ENCODE data around the gene UFD1.

UFD1 gene

GRCh38 chr22:19478901-19479354, at the start of gene UFD1:
TSS of gene UFD1 (minus strand) at chr22:19479193. CDS start at chr22:19479085, 108 bp downstream.
- peak; percentile 65 for DNase-seq

GRCh38 chr22:19527861-19528417, 48.9 kb upstream of the UFD1 start:
- no peak for DNase-seq

GRCh38 chr22:19527321-19527721, 48.3 kb upstream of the UFD1 start:
- DNase-seq = no peak

GRCh38 chr22:19526702-19527111, 47.7 kb upstream of the UFD1 start:
- DNase-seq = no peak

- DNase-seq = no peak
Measured at GRCh38 chr22:19526076-19526701, 47.2 kb upstream of the UFD1 start.

GRCh38 chr22:19525666-19526065, 46.7 kb upstream of the UFD1 start:
- DNase-seq = no peak

- no peak for DNase-seq
Measured at GRCh38 chr22:19525116-19525660, 46.2 kb upstream of the UFD1 start.

GRCh38 chr22:19524170-19525115, 45.5 kb upstream of the UFD1 start, which contains the start of gene CLDN5:
TSS of gene CLDN5 (minus strand) at chr22:19524410. CDS start at chr22:19524255, 155 bp downstream.
- no peak for DNase-seq

GRCh38 chr22:19523240-19524169, 44.5 kb upstream of the UFD1 start:
- no peak for DNase-seq

GRCh38 chr22:19522881-19523239, 43.9 kb upstream of the UFD1 start:
- DNase-seq = no peak

GRCh38 chr22:19522190-19522880, 43.3 kb upstream of the UFD1 start:
- no peak for DNase-seq

GRCh38 chr22:19520566-19521305, 41.7 kb upstream of the UFD1 start:
- no peak for DNase-seq

GRCh38 chr22:19520007-19520406, 41.0 kb upstream of the UFD1 start:
- no peak for DNase-seq

- no peak for DNase-seq
Measured at GRCh38 chr22:19519041-19519926, 40.3 kb upstream of the UFD1 start.

GRCh38 chr22:19518635-19519034, 39.6 kb upstream of the UFD1 start:
- no peak for DNase-seq

- DNase-seq = no peak
Measured at GRCh38 chr22:19517919-19518611, 39.1 kb upstream of the UFD1 start.

- no peak for DNase-seq
Measured at GRCh38 chr22:19517171-19517500, 38.1 kb upstream of the UFD1 start.

- no peak for DNase-seq
Measured at GRCh38 chr22:19516378-19517170, 37.6 kb upstream of the UFD1 start.
